Breast epithelium (tissue), 3 donors: ENCODE results near the gene NOVA2.

ENCODE experiments used
- POLR2AphosphoS5 ChIP-seq, 3 donors: sonication (generic); formaldehyde crosslinking; IDR thresholded peaks; one replicate each; pipeline ENCODE4 v1.6.1; 2017; ENCODE audit warnings: antibody characterized with exemption in 3 of 3
- TF ChIP-seq, protein P1 (sequence below), 3 donors: fragments of 450-650 bp; IDR thresholded peaks; one replicate each; pipeline ENCODE4 v1.5.1; 2016 to 2017; ENCODE audit warnings: antibody characterized with exemption in 3 of 3, mild to moderate bottlenecking in 3 of 3, moderate library complexity in 3 of 3

DNA sequence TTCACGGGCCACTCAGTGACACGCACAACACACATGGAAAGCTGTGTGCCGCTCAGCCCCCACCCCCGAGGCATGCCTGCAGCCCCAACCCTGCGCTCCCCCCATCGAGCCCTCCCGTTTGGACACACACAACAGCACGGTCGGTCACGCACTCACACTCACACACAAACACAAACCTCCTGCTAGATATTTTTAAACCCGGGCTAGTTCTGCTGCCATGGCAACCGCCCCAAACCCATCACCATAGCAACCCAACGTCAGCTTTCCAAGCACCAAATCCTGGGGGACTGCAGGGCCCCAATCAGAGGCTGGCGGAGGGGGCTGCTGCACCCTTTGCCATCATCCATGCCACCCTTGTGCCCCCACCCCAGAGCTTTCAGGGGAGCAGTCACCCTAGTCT, 2.5 kb upstream of the NOVA2 start:
- TF ChIP-seq POLR2AphosphoS5 (IDR thresholded peaks at IDR 0.05): no peak
- TF ChIP-seq, protein P1, sequence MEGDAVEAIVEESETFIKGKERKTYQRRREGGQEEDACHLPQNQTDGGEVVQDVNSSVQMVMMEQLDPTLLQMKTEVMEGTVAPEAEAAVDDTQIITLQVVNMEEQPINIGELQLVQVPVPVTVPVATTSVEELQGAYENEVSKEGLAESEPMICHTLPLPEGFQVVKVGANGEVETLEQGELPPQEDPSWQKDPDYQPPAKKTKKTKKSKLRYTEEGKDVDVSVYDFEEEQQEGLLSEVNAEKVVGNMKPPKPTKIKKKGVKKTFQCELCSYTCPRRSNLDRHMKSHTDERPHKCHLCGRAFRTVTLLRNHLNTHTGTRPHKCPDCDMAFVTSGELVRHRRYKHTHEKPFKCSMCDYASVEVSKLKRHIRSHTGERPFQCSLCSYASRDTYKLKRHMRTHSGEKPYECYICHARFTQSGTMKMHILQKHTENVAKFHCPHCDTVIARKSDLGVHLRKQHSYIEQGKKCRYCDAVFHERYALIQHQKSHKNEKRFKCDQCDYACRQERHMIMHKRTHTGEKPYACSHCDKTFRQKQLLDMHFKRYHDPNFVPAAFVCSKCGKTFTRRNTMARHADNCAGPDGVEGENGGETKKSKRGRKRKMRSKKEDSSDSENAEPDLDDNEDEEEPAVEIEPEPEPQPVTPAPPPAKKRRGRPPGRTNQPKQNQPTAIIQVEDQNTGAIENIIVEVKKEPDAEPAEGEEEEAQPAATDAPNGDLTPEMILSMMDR (IDR thresholded peaks at IDR 0.05): no peak
